Hematopoietic multipotent progenitor cell treated with erythropoietin and hydrocortisone succinate and interleukin-3 and kit ligand, for 4 days (in vitro differentiated cells): ENCODE results near the gene ZNF580.

ENCODE experiments used
- DNase-seq: peaks from one replicate; pipeline ENCODE4 v3.0.0-alpha.2; 2015

The ZNF580 gene

DNA sequence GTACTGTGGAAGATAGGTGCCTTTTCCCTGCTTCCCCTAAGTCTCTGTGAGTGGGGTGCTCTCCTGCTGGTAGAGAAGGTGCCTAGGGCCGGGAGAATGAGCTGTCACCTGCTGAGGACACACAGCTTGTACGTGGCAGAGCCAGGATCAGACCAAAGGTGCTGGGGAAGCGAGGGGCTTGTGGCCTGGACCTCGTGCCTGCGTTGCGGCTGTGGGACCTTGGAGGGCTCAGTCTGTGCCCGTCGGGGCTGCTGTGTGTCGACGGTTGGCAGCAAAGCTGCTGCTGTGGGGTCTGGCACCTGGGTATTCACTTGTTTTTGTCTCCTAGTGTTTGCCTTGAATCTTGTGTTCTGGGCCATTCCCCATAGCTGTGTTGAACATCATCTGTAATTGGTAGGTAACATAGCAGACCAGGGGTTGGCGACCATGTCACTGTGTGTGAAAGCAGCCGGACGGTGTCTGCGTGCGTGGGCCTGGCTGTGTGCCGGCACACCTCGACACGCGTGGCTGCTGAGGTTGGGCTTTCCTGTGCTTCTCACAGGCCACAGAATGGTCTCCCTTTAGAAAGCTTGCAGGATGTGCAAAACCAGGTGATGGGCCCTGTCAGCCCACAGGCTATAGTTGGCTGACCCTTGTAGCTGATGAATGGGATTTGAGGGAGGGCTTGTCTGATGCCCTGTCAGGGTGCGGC, 23.2 kb downstream of the ZNF580 start:
- DNase-seq: no peak

DNA sequence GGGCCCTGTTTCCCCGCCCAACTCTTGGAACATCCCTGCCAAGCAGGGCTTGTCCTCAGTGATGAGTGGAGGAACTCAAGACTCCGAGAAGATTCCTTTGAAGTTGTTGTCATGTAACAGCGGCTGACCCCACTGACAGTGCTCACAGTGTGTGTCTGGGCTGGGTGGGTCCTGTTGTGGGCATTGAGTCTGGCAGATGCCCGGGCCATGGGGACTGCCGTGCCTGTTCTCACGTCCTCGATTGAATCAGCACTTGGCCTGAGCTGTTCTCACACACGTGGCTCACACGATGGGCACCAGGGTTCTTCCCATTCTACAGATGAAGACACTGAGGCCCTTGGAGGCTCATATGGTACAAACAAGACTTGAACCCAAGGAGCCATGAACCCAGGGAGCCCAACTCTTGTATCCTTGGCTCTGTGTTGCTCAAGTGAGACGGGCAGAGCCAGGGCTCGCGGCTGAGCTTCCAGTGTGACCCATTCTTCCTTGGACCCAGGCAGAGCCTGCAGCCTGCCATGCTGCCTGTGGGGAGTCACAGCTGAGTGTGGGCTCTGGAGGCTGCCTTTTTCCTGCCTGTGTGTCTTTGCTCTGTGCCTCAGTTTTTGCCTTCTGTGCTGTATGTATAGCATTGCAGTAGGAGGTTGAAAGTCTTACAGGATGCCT, 25.7 kb downstream of the ZNF580 start:
- no peak for DNase-seq

DNA sequence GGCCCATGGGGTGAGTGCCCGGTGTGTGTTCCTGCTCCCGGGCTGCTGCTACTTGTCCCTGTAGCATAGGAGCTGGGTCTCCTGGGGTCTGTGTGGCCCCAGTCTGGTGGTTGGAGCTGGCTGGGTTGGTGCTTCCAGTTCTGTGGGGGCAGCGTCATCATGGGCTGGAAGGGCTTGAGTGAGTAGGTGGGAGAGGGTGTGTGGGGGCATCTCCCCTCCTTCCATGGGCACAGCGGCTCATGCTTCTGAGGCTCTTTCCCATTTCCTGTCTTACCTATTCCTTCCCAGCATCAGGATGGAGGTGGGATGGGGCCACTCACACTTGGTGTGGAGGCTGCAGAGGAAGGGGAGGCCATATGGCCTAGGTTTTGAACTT, 26.2 kb downstream of the ZNF580 start:
- DNase-seq: no peak

DNA sequence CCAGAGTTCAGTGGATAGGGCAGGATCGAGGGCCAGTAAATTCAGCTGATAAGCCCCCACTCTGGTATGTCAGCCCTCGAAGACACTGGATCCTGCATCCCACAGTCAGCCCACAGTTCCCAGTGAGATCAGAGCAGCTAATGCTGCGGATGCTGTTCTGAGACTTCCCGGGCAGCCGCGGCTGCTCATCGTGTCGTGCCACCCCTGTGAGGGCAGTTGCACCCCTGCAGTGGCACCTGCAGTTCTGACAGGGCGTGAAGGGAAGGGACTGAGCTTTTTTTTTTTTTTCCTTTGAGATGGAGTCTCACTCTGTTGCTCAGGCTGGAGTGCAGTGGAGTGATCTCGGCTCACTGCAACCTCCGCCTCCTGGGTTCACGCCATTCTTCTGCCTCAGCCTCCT, 26.7 kb downstream of the ZNF580 start:
- DNase-seq: no peak

DNA sequence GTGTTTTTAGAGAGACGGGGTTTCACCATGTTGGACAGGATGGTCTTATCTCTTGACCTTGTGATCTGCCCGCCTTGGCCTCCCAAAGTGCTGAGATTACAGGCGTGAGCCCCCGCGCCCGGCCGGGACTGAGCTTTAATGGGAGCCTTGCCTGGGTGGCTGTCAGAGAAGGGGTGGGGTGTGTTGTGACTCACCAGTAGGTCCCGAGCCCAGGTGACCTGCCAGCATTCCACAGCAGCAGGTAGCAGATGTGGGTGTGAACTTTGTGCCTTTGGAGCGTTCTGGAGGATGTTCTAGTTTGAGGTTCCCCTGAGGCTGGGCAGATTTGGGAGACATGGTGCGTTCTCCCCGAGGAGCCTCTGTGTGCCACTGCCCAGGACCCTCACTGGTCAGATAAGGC, 27.2 kb downstream of the ZNF580 start:
- no peak for DNase-seq

DNA sequence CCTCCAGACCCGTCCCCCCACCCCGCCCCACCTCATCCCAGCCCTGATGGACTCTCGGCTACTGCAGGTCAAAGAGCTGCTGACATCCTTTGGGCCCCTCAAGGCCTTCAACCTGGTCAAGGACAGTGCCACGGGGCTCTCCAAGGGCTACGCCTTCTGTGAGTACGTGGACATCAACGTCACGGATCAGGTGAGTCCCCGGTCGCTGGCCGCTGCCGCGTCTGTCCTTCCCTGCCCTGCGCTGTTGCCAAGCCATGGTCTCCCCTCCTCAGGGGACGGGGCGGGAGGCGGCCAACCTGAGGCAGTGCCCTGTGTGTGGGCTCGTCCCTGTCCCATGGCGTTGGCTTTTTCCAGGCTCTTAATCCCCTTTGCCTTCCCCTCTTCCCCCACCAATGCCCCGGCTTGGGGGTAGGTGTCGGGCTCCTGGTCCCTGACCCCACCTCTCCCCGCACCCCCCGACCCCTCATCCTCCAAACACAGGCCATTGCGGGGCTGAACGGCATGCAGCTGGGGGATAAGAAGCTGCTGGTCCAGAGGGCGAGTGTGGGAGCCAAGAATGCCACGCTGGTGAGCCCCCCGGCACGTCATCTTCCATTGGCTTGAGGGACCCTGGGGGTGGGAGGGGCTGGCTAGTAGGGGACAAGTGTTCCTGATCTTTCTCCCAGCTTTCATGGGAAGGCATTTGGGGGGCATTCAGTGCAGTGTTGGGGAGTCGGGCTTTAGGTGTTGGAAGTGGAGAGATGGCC, 28.0 kb downstream of the ZNF580 start:
- no peak for DNase-seq

DNA sequence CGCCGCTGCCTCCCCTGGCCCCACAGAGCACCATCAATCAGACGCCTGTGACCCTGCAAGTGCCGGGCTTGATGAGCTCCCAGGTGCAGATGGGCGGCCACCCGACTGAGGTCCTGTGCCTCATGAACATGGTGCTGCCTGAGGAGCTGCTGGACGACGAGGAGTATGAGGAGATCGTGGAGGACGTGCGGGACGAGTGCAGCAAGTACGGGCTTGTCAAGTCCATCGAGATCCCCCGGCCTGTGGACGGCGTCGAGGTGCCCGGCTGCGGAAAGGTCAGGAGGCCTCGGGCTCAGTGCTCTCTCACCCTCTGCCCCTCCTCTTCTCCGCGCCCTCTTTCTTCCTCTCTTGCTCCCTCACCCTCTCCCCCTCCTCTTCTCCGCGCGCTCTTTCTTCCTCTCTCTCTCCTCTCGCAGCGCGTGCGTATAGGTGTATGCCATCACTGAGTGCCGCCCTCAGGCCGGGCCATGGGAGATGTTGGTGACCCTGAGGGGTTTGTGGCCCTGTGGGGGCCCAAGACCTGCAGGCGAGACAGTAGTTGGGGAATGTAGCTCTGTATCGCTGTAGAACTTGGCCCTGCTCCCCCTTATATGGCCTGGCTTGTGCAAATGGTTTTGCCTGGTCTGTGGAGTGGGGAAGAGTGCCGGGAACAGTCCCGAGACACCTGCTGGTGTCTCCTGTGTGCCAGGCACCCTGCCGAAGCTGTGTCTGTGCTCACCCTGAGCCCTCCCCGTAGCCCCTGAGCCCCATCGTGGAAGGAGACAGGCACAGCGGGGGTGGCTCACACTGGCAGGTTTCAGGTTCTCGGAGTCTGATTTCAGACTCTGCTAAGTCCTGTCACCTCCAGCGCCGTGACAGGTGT, 28.8 kb downstream of the ZNF580 start:
- no peak for DNase-seq

DNA sequence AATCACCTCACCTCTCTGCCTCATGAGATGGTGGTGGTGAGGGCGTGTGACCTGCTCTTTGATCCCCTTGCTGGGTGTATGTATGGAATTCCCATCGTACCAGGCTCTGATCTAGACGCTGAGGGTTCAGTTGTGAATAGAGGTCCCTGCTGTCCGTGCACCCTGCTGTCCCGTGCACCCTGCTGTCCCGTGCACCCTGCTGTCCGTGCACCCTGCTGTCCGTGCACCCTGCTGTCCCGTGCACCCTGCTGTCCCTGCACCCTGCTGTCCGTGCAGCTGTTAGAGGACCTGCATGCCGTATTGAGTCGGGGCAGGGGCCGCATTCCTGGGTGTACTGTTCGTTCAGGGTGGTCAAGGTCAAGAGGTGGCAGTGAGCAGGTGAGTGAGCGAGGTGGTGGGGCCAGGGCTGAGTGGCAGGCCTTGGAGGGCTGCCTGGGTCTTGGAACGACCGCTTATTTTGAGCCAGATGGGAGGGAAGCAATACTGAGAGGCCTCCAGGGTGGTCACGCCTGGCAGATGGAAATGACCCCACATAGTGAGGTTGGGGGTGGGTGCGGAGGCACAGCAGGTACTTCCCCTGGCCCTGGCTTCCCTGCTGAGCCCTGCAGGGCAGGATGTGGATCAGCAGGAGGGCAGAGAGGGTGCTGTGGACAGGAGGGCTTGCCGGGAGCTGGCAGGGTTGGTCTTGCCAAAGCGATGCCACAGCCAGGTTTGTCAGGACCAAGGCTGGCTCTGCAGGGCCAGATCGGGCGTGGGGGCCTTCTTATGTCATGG, 29.7 kb downstream of the ZNF580 start:
- DNase-seq: no peak

DNA sequence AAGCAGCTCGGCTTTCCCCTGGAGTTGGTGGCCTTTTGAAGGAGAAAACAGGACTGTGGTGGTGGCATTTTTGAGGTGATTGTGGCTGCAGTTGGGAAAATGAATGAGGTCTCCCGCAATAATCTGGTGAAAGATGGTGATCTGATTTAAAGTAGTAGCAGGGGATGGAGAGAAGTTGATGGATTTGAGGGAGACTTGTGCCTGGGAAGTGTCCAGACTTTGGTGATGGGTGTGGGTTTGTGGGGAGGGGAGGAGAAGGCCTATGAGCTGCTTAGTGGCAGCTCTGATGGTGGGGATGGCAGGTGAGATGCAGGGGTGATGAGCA, 30.2 kb downstream of the ZNF580 start:
- DNase-seq: no peak

DNA sequence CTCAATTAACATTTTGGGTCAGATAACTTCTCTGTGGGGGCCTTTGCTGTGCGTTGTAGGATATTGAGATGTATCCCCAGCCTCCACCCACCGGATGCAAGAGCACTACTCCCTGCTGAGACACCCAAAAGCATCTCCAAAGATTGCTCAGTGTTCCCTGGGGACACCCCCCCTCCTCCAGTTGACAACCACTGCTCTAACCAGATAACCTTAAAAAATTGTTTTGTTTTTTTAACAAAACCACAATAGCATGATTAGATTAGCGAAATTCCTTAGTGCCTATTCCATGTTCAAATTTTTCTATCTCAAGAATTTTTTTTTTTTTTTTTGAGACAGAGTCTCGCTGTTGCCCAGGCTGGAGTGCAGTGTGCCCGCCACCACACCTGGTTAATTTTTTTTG, 31.6 kb downstream of the ZNF580 start:
- DNase-seq: no peak

DNA sequence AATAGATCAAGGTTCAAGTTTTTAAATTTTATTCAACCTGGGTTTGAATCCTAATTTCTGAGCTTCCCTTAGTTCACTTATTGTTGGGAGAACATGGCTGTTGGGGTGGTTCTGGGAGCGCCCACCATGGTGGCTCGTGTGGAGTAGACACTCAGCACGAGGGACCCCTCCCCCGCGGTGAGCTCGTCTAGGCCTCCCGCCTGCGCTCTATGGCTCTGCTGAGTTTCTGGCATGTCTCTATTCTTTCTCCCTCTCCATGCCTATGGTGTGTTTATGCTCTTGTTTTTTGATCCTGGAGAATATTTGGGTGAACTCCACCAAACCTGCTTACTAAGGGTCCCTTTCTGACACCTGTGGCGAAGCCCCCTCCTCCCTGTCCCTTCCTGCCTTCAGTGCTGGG, 32.7 kb downstream of the ZNF580 start:
- no peak for DNase-seq

DNA sequence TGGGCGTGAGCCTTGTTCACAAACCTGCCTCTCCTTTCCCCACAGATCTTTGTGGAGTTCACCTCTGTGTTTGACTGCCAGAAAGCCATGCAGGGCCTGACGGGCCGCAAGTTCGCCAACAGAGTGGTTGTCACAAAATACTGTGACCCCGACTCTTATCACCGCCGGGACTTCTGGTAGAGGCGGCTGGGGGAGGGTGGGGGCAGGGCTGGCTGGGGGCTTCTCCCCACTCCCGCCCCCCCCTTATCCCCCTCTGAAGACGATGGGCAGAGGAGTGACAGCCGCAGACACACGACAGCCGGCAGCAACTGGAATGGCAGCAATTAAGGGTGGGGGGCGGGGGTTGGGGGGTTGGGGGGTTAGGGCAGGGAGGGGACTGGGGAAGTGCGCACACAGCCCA, 33.1 kb downstream of the ZNF580 start:
- no peak for DNase-seq

DNA sequence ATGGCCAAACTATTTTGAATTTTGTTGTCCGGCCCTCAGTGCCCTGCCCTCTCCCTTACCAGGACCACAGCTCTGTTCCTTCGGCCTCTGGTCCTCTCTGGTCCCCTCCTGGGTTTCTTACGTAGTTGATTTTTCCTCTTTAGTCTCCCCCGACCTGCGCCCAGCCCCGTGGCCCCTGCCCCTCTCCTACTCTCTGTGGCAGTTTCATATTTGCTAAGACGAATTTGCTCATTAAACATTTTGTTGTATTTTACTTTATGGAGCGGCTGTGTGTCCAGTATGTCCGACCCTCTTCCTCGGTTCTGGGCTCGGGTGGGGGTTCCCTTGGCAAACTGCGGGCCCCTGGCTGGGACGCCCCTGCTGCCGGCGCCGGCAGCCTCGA, 33.6 kb downstream of the ZNF580 start:
- no peak for DNase-seq

DNA sequence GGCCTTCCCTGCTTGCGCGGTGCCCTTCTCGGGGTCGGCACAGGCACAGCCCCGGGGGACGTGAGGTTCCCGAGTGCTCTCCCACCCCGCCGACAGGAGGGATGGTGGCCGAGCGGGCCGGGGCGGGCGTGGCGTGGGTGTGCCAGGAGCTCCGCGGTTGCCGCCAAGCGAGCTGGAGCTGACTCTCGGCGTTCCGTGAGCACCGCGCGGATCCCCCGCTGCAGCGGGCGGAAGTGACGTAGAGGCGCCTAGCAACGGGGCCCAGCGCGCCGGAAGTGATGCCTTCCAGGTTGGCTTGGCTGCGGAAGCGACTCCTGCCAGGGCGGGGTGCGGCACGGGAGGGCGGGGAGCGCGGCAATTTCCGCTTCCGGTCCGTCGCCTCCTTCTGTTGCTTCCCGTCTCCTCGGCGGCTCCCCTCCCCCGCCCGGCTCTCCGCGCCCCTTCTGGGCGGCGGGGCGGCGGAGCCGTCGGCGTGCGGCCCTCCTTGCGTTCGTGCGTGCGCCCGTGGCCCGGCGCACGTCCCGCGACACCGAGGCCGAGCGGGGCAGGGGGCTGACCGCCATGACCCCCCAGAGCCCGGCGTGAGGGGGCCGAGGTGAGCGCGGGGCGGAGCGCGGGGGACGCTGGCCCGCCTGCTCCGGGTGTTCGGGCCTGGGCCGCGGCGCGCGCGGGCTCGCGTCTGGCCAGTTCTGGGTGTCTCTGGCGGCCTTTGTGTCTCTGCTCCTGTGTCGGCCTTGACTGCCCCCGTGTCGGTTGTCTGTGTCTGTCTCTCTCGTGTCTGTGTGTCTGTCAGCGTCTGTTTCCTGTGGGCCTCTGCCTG, 34.2 kb downstream of the ZNF580 start, which contains the start of gene EPN1:
Gene EPN1 (plus strand): TSS at position 386 of the 820 bp plus-strand sequence. CDS start 3,402 bp downstream, outside the sequence.
- DNase-seq: peak; percentile 99

DNA sequence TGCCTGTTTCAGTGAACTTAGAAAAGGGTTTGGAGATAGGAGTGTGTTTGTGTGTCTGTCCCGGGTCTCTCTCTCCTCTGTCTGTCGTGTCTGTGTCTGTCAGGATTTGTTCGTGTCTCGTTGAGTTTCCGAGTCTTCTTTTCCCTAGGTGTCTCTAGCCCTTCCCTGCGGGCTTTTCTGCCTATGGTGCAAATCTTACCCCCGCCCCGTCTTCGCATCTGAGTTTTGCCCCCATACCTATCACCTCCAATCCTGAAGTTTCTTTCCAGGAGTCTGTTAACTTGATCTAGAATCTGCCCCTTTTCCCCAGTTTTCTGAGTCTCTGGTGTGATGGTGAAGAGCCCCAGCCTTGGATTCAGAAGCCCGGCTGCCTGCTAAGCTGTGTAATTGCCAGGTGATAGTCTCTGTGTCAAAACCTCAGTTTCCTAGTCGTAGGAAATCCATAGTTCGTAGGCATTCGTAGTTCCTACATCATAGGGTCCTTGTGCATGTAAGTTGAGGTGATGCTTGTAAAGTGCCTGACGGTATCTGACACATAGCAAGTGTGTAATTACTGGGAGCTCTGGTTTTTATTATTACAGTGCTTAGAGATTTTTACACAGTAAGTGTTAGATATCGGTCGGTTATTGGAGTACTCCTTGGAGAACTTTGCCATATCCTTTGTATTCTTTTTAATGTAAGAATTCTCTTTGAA, 35.0 kb downstream of the ZNF580 start:
- no peak for DNase-seq

DNA sequence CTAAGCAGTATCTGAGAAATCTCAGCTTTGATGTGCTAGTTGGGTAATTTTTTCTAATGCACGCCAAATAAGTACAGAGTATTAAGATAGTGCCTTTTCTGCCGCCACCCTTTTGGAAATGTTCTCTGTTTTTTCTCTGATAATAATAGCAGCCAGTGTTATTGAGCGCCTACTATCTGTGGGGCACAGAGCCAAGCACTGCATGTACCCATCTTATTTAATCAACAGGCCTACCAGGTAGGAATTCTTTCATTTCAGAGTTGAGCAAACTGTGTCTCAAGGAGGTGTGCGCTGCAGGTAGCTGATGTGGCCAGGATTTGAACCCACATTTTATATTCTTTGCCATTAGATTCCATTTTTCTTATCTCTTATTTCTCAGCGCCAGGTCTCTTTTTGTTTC, 35.6 kb downstream of the ZNF580 start:
- DNase-seq: peak; percentile 80

DNA sequence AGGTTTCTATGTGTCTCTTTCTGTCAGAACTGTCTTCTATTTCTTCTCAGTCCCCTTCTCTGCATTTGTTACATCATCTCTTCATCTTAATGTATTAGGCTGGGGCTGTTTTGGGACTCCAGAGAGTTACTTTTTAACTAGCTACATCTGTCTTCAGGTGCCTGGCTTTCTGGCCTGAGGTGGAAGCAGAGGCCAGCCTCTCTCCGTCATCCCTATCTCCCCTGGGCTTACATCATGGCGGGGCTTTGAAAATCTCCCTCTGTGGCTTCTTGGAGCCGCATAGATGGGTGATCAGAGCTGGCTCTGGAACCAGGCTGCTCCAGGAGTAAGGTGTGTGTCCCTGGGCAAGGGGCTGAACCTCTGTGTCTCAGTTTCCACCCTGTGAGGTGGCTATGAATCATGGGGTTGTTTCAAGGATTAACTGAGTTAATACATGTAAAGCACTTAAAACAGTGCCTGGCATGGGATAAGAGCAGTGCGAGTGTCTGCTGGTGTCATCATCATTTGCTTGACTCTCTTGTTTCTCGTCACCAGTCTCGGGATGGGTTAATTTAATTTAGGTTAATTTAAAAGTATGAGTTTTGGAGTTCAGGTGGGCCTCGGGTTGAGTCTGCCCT, 36.2 kb downstream of the ZNF580 start:
- DNase-seq: no peak

DNA sequence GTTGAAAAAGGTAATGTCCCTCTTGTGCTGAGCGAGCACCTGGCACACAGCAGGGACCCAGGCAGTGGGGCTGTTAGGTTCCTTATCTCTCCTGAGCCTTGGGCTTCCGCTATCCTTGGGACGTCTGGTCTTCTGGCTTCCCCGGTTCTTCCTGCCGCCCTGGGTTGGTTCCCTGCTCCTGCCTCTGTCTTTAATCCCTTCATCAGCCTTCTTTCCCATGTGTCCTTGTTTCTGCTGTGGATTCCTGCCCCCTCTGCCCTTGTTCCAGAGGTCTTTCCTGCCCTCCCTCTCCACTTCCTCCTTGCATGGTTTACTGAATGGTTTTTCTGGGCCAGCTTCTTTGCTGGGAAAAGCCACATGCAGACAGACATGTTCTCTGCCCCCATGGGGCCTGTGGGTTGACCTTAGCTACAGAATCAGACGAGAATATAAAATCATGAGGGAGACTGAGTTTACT, 36.8 kb downstream of the ZNF580 start:
- DNase-seq: no peak

DNA sequence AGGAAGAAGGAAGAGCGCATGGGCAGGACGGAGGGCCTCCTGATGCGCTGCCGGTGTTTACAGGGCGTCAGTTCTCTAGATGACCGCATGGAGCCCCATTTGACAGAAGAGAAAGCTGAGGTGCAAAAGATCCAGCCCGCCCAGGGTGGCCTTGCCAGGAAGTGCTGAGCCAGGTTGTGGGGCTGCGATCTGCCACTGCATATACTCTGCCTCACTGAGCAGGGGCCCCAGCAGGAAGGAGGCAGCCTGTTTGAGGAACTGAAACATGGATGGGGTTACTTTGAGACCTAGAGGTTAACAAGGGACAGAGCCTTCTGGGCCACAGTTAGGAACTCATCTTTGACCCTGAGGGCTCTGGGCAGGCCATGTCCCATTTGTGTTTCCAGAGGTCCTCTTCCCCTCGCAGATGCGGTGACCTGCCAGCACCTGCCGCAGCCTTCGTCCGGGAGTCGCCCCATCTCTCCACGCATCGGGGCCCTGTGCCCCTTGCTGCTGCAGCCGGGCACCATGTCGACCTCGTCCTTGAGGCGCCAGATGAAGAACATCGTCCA, 37.4 kb downstream of the ZNF580 start:
- no peak for DNase-seq
